ENCODE results near the gene TEKTIP1.

Gene TEKTIP1

GRCh38 chr19:3538965-3539755 is at the start of gene TEKTIP1:
TEKTIP1 (plus strand) TSS chr19:3539174; CDS start chr19:3539178, 4 bp downstream.
- DNase-seq, result no peak

- no peak for DNase-seq
Observed at GRCh38 chr19:3491396-3492119, 47.4 kb upstream of the TEKTIP1 start.

- no peak for DNase-seq
Observed at GRCh38 chr19:3492131-3492839, 46.7 kb upstream of the TEKTIP1 start.

GRCh38 chr19:3492919-3493318 is 46.1 kb upstream of the TEKTIP1 start:
- DNase-seq, result no peak

- no peak for DNase-seq
Observed at GRCh38 chr19:3493651-3494050, 45.3 kb upstream of the TEKTIP1 start.

GRCh38 chr19:3494051-3494450 is 44.9 kb upstream of the TEKTIP1 start:
- peak; percentile 25 for DNase-seq

- peak; percentile 49 for DNase-seq
Observed at GRCh38 chr19:3494559-3494958, 44.4 kb upstream of the TEKTIP1 start.

GRCh38 chr19:3496392-3497273 is 42.3 kb upstream of the TEKTIP1 start:
- DNase-seq, result no peak

GRCh38 chr19:3497757-3498520 is 41.0 kb upstream of the TEKTIP1 start:
- no peak for DNase-seq

- DNase-seq, result no peak
Observed at GRCh38 chr19:3499738-3500428, 39.1 kb upstream of the TEKTIP1 start.

GRCh38 chr19:3500429-3501101 is 38.4 kb upstream of the TEKTIP1 start, which contains the start of gene DOHH:
DOHH (minus strand) TSS chr19:3500674; CDS start chr19:3496814, 3,860 bp downstream.
- peak; percentile 95 for DNase-seq

- DNase-seq, result no peak
Observed at GRCh38 chr19:3501780-3502179, 37.2 kb upstream of the TEKTIP1 start.

GRCh38 chr19:3503036-3503572 is 35.9 kb upstream of the TEKTIP1 start:
- no peak for DNase-seq

- DNase-seq, result no peak
Observed at GRCh38 chr19:3504735-3505134, 34.2 kb upstream of the TEKTIP1 start.

- DNase-seq, result peak; percentile 99
Observed at GRCh38 chr19:3505598-3506383, 33.2 kb upstream of the TEKTIP1 start, which contains the start of gene FZR1. FZR1 (plus strand) TSS chr19:3506311; CDS start chr19:3522990, 16,679 bp downstream.

- peak; percentile 18 for DNase-seq
Observed at GRCh38 chr19:3506384-3507340, 32.3 kb upstream of the TEKTIP1 start.

- DNase-seq, result peak; percentile 49
Observed at GRCh38 chr19:3507371-3508120, 31.4 kb upstream of the TEKTIP1 start.

Data from stimulated activated CD4-positive, alpha-beta T cell treated with anti-CD3 and anti-CD28 coated beads, Interleukin-12 subunit alpha, Interleukin-12 subunit beta, amount 100 ng/mL, for 4 hours (primary cell).